Activated T-helper 2 cell treated with anti-CD3 and anti-CD28 coated beads, Interferon-gamma antibody, Interleukin-2, Interleukin-4, amounts not matched to agents 10 μg/mL and 5 μg/mL and 100 μg/mL, durations not matched to agents 14 hours and 24 hours and 36 hours (primary cell): ENCODE measurements around the gene F8A1. TPM values are rescaled to one million over a fixed set of nuclear protein-coding genes. Genes with fewer than 3 reads are reported as not detected.
"Not testable (repeated sequence)": the region's sequence is repeated elsewhere in the genome, so short reads cannot be mapped to it uniquely, and the experiment has no call there.

ENCODE experiments used
- DNase-seq: peaks from one replicate; pipeline ENCODE4 v3.0.0; 2021; ENCODE audit warnings: low spot score
- H3K27ac Mint-ChIP-seq: one replicate; pipeline ENCODE4 v1.8.0; 2021; ENCODE audit warnings: mixed read lengths
- H3K27me3 Mint-ChIP-seq: one replicate; pipeline ENCODE4 v1.8.0; 2021; ENCODE audit warnings: low read depth, mixed read lengths
- H3K36me3 Mint-ChIP-seq: one replicate; pipeline ENCODE4 v1.8.0; 2021; ENCODE audit warnings: low read depth, mixed read lengths
- H3K4me1 Mint-ChIP-seq: one replicate; pipeline ENCODE4 v1.8.0; 2021; ENCODE audit warnings: low read depth, mixed read lengths
- H3K4me3 Mint-ChIP-seq: one replicate; pipeline ENCODE4 v1.8.0; 2021; ENCODE audit warnings: low read depth, mild to moderate bottlenecking, moderate library complexity, mixed read lengths
- H3K9me3 Mint-ChIP-seq: one replicate; pipeline ENCODE4 v1.8.0; 2021; ENCODE audit warnings: mixed read lengths
- intact Hi-C: fragments of 100-400 bp; cut with micrococcal nuclease; formaldehyde crosslinking; loops from one replicate; pipeline ENCODE4 v1.15.1; 2023
- total RNA-seq: library from RNA; stranded (reverse); gene quantifications from 2 replicates; pipeline ENCODE4 v1.2.3, GENCODE V29; 2022

Gene F8A1
- 25.6 and 27.0 TPM in 2 replicates for total RNA-seq

- intact Hi-C loops, H3K27ac Mint-ChIP-seq, H3K4me1 Mint-ChIP-seq, H3K36me3 Mint-ChIP-seq, H3K27me3 Mint-ChIP-seq, H3K4me3 Mint-ChIP-seq, H3K9me3 Mint-ChIP-seq, DNase-seq: not testable (repeated sequence)
Measured at GRCh38 chrX:154886069-154886788, at the start of gene F8A1. TSS of gene F8A1 (plus strand) at chrX:154886355. CDS start at chrX:154886375, 20 bp downstream.

GRCh38 chrX:154840856-154841255 is 45.3 kb upstream of the F8A1 start:
- Mint-ChIP-seq H3K9me3 (no peaks in the 10 kb centered on the region), H3K36me3 (no peaks in the 10 kb centered on the region), H3K4me3 (no peak overlapping the region), H3K4me1 (peaks cover 7% of the 10 kb centered on the region), H3K27me3 (peaks cover 4% of the 10 kb centered on the region), H3K27ac (no peak overlapping the region)
- no peak for DNase-seq
- intact Hi-C loops = loop anchor here (5.0 kb wide), 1 partner anchor 79 kb away; the partner anchor contains the start of gene DKC1

GRCh38 chrX:154850957-154851611 is 35.1 kb upstream of the F8A1 start:
- no peaks in the 10 kb centered on the region for H3K36me3 Mint-ChIP-seq
- H3K9me3 Mint-ChIP-seq = peaks cover 4% of the 10 kb centered on the region
- H3K4me3 Mint-ChIP-seq = no peak overlapping the region
- H3K4me1 Mint-ChIP-seq = no peaks in the 10 kb centered on the region
- no peak overlapping the region for H3K27ac Mint-ChIP-seq
- intact Hi-C loops = no loop called here
- no peaks in the 10 kb centered on the region for H3K27me3 Mint-ChIP-seq
- no peak for DNase-seq

- intact Hi-C loops = no loop called here
- DNase-seq = no peak
- Mint-ChIP-seq H3K36me3 (peaks cover 3% of the 10 kb centered on the region), H3K9me3 (no peaks in the 10 kb centered on the region), H3K27ac (no peak overlapping the region), H3K27me3 (no peaks in the 10 kb centered on the region), H3K4me1 (no peaks in the 10 kb centered on the region), H3K4me3 (no peak overlapping the region)
Measured at GRCh38 chrX:154855256-154855655, 30.9 kb upstream of the F8A1 start.

- H3K27me3 Mint-ChIP-seq, H3K4me3 Mint-ChIP-seq, H3K27ac Mint-ChIP-seq, H3K36me3 Mint-ChIP-seq, DNase-seq, intact Hi-C loops, H3K4me1 Mint-ChIP-seq: not testable (repeated sequence)
- H3K9me3 Mint-ChIP-seq = peaks cover 48% of the 10 kb centered on the region
Measured at GRCh38 chrX:154868522-154868921, 17.6 kb upstream of the F8A1 start.

- intact Hi-C loops = no loop called here
- peaks cover 17% of the 10 kb centered on the region for H3K9me3 Mint-ChIP-seq
- H3K27me3 Mint-ChIP-seq = peaks cover 3% of the 10 kb centered on the region
- H3K4me3 Mint-ChIP-seq = no peak overlapping the region
- no peak for DNase-seq
- no peaks in the 10 kb centered on the region for H3K36me3 Mint-ChIP-seq
- no peaks in the 10 kb centered on the region for H3K4me1 Mint-ChIP-seq
- H3K27ac Mint-ChIP-seq = no peak overlapping the region
Measured at GRCh38 chrX:154873329-154873728, 12.8 kb upstream of the F8A1 start.

- H3K4me1 Mint-ChIP-seq, H3K27me3 Mint-ChIP-seq, H3K27ac Mint-ChIP-seq, H3K9me3 Mint-ChIP-seq, H3K36me3 Mint-ChIP-seq, H3K4me3 Mint-ChIP-seq, DNase-seq, intact Hi-C loops: not testable (repeated sequence)
Measured at GRCh38 chrX:154884069-154884468, 2.1 kb upstream of the F8A1 start.

- H3K9me3 Mint-ChIP-seq, H3K4me1 Mint-ChIP-seq, intact Hi-C loops, H3K36me3 Mint-ChIP-seq, DNase-seq, H3K27me3 Mint-ChIP-seq, H3K27ac Mint-ChIP-seq, H3K4me3 Mint-ChIP-seq: not testable (repeated sequence)
Measured at GRCh38 chrX:154885057-154885456, 1.1 kb upstream of the F8A1 start.

GRCh38 chrX:154885549-154885948 is 606 bp upstream of the F8A1 start:
- not testable (repeated sequence) for H3K27ac Mint-ChIP-seq

GRCh38 chrX:154886789-154887221 is 650 bp downstream of the F8A1 start:
- H3K27ac Mint-ChIP-seq, H3K36me3 Mint-ChIP-seq, H3K27me3 Mint-ChIP-seq, H3K4me3 Mint-ChIP-seq, DNase-seq, intact Hi-C loops, H3K4me1 Mint-ChIP-seq, H3K9me3 Mint-ChIP-seq: not testable (repeated sequence)

More at GRCh38 chrX:154885549-154885948, 606 bp upstream of the F8A1 start:
- H3K27me3 Mint-ChIP-seq, intact Hi-C loops, DNase-seq, H3K4me1 Mint-ChIP-seq, H3K36me3 Mint-ChIP-seq, H3K9me3 Mint-ChIP-seq, H3K4me3 Mint-ChIP-seq: not testable (repeated sequence)

GRCh38 chrX:154890990-154891639 is 5.0 kb downstream of the F8A1 start:
- no peak overlapping the region for H3K27ac Mint-ChIP-seq
- peaks cover 2% of the 10 kb centered on the region for H3K4me1 Mint-ChIP-seq
- H3K27me3 Mint-ChIP-seq = no peaks in the 10 kb centered on the region
- intact Hi-C loops = no loop called here
- no peaks in the 10 kb centered on the region for H3K9me3 Mint-ChIP-seq
- DNase-seq = no peak
- H3K4me3 Mint-ChIP-seq = no peak overlapping the region
- H3K36me3 Mint-ChIP-seq = peaks cover 3% of the 10 kb centered on the region

- DNase-seq = no peak
- Mint-ChIP-seq H3K36me3 (peaks cover 3% of the 10 kb centered on the region), H3K4me3 (no peak overlapping the region), H3K27ac (no peak overlapping the region), H3K4me1 (peaks cover 2% of the 10 kb centered on the region), H3K27me3 (no peaks in the 10 kb centered on the region), H3K9me3 (no peaks in the 10 kb centered on the region)
- intact Hi-C loops = no loop called here
Measured at GRCh38 chrX:154892296-154892695, 6.1 kb downstream of the F8A1 start.

GRCh38 chrX:154900323-154900722 is 14.2 kb downstream of the F8A1 start:
- DNase-seq = no peak
- Mint-ChIP-seq H3K27ac (no peak overlapping the region), H3K4me1 (peaks cover 3% of the 10 kb centered on the region), H3K4me3 (no peak overlapping the region), H3K36me3 (no peaks in the 10 kb centered on the region), H3K9me3 (no peaks in the 10 kb centered on the region), H3K27me3 (peaks cover 12% of the 10 kb centered on the region)
- intact Hi-C loops = no loop called here
